ENCODE results near the gene FOXP2.

DNA sequence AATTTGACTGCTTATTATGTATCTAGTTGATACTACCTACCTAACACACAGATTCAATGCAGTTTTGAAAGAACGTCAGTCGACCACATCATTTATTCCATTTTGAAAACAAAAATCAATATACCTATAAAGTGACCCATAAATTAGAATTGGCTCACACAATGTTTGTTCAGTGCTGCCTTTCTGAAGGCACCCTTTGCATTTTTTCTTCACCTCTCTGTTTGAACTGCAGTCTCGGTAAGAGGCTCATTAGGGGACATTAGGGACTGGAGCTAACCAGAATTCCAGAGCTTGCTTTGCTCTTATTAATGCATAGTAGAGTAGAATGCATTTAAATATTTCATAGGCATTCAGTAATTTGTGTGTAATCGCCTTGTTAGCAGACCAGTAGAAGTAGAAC lies 234.1 kb downstream of the FOXP2 start:
- TF ChIP-seq, protein P1, sequence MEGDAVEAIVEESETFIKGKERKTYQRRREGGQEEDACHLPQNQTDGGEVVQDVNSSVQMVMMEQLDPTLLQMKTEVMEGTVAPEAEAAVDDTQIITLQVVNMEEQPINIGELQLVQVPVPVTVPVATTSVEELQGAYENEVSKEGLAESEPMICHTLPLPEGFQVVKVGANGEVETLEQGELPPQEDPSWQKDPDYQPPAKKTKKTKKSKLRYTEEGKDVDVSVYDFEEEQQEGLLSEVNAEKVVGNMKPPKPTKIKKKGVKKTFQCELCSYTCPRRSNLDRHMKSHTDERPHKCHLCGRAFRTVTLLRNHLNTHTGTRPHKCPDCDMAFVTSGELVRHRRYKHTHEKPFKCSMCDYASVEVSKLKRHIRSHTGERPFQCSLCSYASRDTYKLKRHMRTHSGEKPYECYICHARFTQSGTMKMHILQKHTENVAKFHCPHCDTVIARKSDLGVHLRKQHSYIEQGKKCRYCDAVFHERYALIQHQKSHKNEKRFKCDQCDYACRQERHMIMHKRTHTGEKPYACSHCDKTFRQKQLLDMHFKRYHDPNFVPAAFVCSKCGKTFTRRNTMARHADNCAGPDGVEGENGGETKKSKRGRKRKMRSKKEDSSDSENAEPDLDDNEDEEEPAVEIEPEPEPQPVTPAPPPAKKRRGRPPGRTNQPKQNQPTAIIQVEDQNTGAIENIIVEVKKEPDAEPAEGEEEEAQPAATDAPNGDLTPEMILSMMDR (IDR thresholded peaks at IDR 0.05) = no peak
- no peak for TF ChIP-seq POLR2A (IDR thresholded peaks at IDR 0.05)
- TF ChIP-seq POLR2AphosphoS5 (IDR thresholded peaks at IDR 0.05) = no peak
- no peak for TF ChIP-seq EP300 (IDR thresholded peaks at IDR 0.05)

Measured in gastroesophageal sphincter (tissue), 3 donors.